ENCODE results near the gene AKAP10.

The AKAP10 gene

DNA sequence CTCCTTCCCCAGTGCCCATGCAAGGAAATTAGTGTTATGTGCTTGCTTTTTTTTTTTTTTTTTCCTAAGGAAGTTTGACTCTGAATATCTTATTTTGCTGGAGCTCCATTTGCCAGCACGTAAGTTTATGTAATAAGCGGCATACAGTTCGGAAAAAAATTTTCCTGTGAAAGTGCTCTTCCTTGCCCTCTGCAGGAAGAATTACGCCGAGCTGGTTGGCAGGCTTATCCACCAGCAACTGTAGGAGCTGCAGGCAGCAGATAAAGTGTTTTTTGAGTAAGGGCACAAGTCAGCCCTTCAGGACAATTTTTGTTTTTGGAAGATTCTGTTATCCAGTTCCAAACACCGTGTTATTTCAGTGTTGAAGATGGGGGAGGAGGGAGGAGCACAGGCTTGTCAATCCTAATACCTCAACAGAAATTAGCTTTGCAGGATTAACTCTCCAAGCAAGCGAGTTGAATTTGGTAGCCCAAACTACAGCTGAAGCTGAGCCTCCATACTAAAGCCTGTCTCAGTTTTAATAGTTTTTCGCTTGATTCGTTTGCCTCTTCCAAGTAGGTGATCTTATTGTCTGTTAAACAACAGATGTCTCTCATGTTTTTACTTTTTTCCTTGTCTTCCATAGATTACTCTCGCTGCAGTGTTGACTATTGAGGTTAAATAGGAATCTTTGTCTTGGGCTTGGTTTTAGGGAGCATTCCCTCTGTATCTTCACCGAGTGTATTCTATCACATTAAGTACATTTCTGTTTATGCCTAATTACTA lies 32.7 kb upstream of the AKAP10 start:
- TF ChIP-seq, protein P1, sequence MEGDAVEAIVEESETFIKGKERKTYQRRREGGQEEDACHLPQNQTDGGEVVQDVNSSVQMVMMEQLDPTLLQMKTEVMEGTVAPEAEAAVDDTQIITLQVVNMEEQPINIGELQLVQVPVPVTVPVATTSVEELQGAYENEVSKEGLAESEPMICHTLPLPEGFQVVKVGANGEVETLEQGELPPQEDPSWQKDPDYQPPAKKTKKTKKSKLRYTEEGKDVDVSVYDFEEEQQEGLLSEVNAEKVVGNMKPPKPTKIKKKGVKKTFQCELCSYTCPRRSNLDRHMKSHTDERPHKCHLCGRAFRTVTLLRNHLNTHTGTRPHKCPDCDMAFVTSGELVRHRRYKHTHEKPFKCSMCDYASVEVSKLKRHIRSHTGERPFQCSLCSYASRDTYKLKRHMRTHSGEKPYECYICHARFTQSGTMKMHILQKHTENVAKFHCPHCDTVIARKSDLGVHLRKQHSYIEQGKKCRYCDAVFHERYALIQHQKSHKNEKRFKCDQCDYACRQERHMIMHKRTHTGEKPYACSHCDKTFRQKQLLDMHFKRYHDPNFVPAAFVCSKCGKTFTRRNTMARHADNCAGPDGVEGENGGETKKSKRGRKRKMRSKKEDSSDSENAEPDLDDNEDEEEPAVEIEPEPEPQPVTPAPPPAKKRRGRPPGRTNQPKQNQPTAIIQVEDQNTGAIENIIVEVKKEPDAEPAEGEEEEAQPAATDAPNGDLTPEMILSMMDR (IDR thresholded peaks at IDR 0.05; ENCODE audit: control insufficient read depth, extremely low read depth, insufficient read depth), result peak; percentile 72
- DNase-seq (ENCODE audit: low read depth), result peak; percentile 48
- H3K4me3 ChIP-seq (ENCODE audit: low read depth, low read length), result peak overlapping the region; percentile 62

DNA sequence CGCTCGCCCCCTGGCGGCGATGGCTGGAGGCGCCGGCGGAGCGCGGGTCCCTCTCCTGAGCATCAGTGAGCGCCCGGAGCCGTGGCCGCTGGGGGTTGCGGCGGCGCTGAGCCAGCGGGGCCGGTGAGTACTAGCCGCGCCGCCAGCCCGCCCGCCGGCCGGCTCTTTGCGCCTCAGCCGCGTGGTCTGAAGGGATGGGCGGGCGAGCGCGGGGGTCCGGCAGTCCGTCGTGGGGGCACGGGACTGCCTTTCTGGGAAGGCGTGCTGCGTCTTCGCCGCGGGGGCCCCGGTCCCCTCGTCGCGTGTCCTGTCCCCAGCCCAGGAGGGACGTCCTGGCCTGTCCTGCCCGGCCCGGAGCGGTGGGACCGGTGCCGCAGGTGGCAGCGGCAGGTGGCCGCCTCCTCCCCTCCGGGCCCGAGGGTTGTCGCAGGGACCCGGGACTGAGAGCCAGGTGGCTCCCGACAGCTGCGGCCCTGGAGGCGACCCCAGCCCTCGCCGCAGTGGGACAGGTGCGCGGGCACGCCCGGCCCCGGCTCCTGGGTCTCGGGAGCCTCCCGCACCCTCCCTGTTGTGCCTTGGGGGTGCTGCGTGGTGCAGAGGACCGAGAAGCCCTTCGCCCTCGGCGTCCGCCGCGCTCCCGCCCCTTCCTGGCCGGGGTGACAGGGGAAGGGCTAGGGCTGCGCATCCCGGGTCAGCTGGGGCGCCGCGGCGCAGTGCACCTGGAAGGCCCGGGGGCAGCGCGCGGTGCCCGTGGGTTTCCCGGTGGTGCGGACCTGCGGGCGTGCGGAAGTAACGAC lies 31.9 kb upstream of the AKAP10 start, which contains the start of gene SPECC1:
Gene SPECC1 (plus strand): TSS at position 58 of the 797 bp plus-strand sequence. CDS start 87,293 bp downstream, outside the sequence.
- DNase-seq (ENCODE audit: low read depth), result no peak
- H3K4me3 ChIP-seq (ENCODE audit: low read depth, low read length), result peak within 1 kb of the TSS; percentile 62
- TF ChIP-seq, protein P1 (IDR thresholded peaks at IDR 0.05; ENCODE audit: control insufficient read depth, extremely low read depth, insufficient read depth), result peak; percentile 95

DNA sequence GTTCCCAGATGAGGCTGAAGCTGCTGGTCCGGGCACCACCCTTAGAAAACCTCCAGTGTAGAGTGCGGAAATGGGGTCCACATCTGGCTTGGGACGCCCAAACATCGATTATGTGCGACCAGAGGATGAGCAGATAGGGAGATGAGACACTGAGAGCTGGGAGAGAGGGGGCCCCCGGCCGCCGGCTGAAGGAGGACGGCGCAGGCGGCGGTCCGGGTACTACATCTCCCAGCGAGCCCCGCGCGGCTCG lies 31.3 kb upstream of the AKAP10 start:
- TF ChIP-seq, protein P1 (IDR thresholded peaks at IDR 0.05; ENCODE audit: control insufficient read depth, extremely low read depth, insufficient read depth), result no peak
- peak overlapping the region; percentile 62 for H3K4me3 ChIP-seq (ENCODE audit: low read depth, low read length)
- DNase-seq (ENCODE audit: low read depth), result no peak

DNA sequence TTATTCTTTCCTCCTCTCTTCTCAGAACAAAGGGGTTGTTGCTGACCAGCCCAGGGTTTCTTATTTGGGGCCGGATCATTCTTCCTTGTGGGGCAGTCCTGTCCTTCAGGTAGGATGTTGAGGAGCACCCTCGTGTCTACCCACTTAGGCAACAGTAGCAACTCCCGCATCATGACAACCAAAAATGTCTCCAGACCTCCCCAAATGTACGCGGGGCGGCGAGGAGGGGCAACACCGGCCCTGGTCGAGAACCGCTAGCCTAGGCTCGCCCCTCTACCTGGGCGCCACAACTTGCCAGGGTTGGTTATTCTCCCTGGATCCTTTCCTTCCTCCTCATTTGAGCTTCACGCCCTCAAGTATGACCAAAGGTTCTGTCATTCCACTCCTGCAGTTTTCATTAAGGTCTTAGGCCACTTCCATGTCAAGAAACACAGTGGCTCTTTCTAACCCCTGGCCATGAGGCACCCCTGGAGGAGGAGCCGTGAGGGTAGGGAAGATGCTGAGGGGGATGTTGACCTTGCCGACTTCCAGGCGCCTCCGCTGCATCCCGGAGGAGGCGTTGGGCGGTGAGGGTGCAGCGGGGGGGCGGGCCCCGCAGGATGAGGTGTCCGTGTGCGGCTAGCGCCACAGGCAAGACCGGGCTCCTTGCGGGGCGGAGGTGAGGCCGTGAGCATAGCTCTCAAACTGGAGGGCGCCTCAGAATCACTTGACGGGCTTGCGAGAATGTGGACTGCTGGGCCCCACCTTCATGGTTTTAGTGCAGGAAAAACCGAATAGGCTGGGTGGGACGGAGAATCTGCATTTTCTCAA lies 30.8 kb upstream of the AKAP10 start:
- no peak for DNase-seq (ENCODE audit: low read depth)
- peak overlapping the region; percentile 62 for H3K4me3 ChIP-seq (ENCODE audit: low read depth, low read length)
- TF ChIP-seq, protein P1 (IDR thresholded peaks at IDR 0.05; ENCODE audit: control insufficient read depth, extremely low read depth, insufficient read depth), result no peak

DNA sequence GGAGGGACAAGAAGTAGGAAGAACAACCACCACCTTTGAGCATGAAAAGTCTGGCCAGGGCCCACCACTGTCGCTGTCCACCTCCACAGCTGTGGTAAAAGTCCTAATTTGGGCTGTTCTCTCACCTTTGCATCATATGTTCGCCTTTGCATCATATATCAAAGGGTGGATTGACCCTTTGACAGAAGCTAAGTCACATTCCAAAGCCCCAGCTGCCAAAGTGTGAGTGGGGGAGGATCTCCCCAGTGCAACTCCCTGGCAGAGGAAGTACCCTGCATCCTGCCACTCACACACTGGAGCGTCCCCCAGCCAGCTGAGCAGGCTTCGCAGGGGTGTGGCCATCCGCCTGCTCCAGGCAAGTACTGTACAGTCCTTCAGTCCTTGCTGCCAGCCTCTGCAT lies 18.9 kb upstream of the AKAP10 start:
- no peak for DNase-seq (ENCODE audit: low read depth)
- H3K4me3 ChIP-seq (ENCODE audit: low read depth, low read length), result no peak overlapping the region
- TF ChIP-seq, protein P1 (IDR thresholded peaks at IDR 0.05; ENCODE audit: control insufficient read depth, extremely low read depth, insufficient read depth), result no peak

DNA sequence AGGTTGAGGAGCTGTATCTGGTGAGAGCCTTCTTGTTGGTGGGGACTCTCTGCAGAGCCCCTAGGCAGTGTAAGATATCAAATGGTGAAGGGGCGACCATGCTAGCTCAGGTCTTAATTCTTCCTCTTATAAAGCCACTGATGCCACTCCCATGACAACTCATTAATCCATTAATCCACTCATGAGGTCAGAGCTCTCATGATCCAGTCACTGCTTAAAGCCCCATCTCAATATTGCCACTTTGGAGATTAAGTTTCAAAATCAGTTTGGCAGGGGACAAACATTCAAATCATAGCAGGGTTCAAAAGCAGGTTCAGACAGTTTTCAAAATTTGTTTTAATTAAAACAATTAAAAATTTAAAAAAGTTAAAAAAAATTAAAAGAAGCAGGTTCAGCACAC lies 18.5 kb upstream of the AKAP10 start:
- DNase-seq (ENCODE audit: low read depth), result no peak
- TF ChIP-seq, protein P1 (IDR thresholded peaks at IDR 0.05; ENCODE audit: control insufficient read depth, extremely low read depth, insufficient read depth), result no peak
- H3K4me3 ChIP-seq (ENCODE audit: low read depth, low read length), result no peak overlapping the region
